Right lobe of liver (tissue), 6 donors: ENCODE results near the gene PTPN11. TPM values are rescaled to one million over a fixed set of nuclear protein-coding genes. Genes with fewer than 3 reads are reported as not detected.

Experiments
- ATAC-seq, 4 donors: fragments of 200-7000 bp; cut with Tn5 transposase; one replicate each; pipeline ENCODE4 v1.9.1; 2020; ENCODE audit warnings: mild to moderate bottlenecking in 4 of 4, moderate library complexity in 4 of 4
- DNase-seq, 3 donors: peaks; one replicate each; pipeline ENCODE4 v3.0.0-alpha.2; 2020
- H3K27ac ChIP-seq, 3 donors: fragments of 200-600 bp; one replicate each; pipeline ENCODE4 v1.8.0; 2022
- H3K27me3 ChIP-seq, 2 donors: fragments of 200-600 bp; one replicate each; pipeline ENCODE4 v1.8.0; 2022
- H3K36me3 ChIP-seq, 4 donors: fragments of 200-600 bp; sonication (generic) in 1 of 4; one replicate each; pipeline versions ENCODE4 v1.5.1 to v1.8.0; 2017 to 2022; ENCODE audit warnings: control low read depth in 1 of 4
- H3K4me1 ChIP-seq, 4 donors: fragments of 200-600 bp; sonication (generic) in 1 of 4; one replicate each; pipeline versions ENCODE4 v1.5.1 to v1.8.0; 2017 to 2022; ENCODE audit warnings: control low read depth in 1 of 4
- H3K4me3 ChIP-seq, 3 donors: fragments of 200-600 bp; one replicate each; pipeline ENCODE4 v1.8.0; 2022
- H3K9me3 ChIP-seq, 4 donors: fragments of 200-600 bp; sonication (generic) in 1 of 4; one replicate each; pipeline versions ENCODE4 v1.5.1 to v1.8.0; 2017 to 2022; ENCODE audit warnings: control low read depth in 1 of 4
- CTCF ChIP-seq, 4 donors: fragments of 200-600 bp in 3 of 4; fragments of 450-650 bp in 1 of 4; IDR thresholded peaks; one replicate each; pipeline versions ENCODE4 v1.5.1 to v1.8.0; 2016 to 2022; ENCODE audit warnings: antibody characterized with exemption in 4 of 4, mild to moderate bottlenecking in 2 of 4
- POLR2A ChIP-seq: fragments of 450-650 bp; IDR thresholded peaks from one replicate; pipeline ENCODE4 v1.6.1; 2017; ENCODE audit warnings: antibody characterized with exemption, mild to moderate bottlenecking
- WGBS: methylation state at CpG from one replicate; pipeline ENCODE4 v1.1.6; 2018; ENCODE audit warnings: low coverage, low lambda C conversion rate; ENCODE audit not compliant: insufficient coverage; ENCODE audit errors: missing lambda C conversion rate; 5-methylcytosine and 5-hydroxymethylcytosine counted together
- intact Hi-C, 2 donors: fragments of 100-400 bp; cut with DNase I; formaldehyde crosslinking; loops; one replicate each; pipeline versions ENCODE4 v1.11.2 to v1.14.1; 2022
- total RNA-seq, 6 experiments: library from RNA; depleted of rRNA in 2 of 6; stranded (reverse); fragments of >200 nt in 2 of 6; fragmentation: NEBNext Ultra II Directional in 3 of 6; extraction: Animal tissue kit (Norgen Biotek cat#: 25700) in 3 of 6; gene quantifications; one replicate each; pipeline versions ENCODE4 v1.1.0 to v1.2.4, GENCODE V29; 2016 to 2023
- donor health status: DM: no; HTN: yes; CAD: no.
- donor health status: DM: no; HTN: no; CAD: no.
- donor health status: DM: no; HTN: no; CAD: no.
- donor health status: DM: no; HTN: yes; CAD: no.
- donor health status: DM: no; HTN: yes; CAD: no.

PTPN11 gene
- total RNA-seq, 6 experiments from 2014 or later = 66.4 to 77.7 (median 68.6) TPM

- Histone ChIP-seq H3K9me3 (no peaks in the 10 kb centered on the region), H3K27ac (no peak overlapping the region), H3K27me3 (no peaks in the 10 kb centered on the region), H3K36me3 (no peaks in the 10 kb centered on the region), H3K4me1 (no peaks in the 10 kb centered on the region), H3K4me3 (no peak overlapping the region)
- WGBS = 79% methylated on average over 6 of the region's 6 CpGs
- DNase-seq (no peak), ATAC-seq (no peak)
- intact Hi-C loops = no loop called here
- TF ChIP-seq POLR2A (no peak), CTCF (IDR thresholded peaks at IDR 0.05) (no peak)
Measured at GRCh38 chr12:112535637-112536366, 117.1 kb downstream of the PTPN11 start.

- no peak for TF ChIP-seq CTCF (IDR thresholded peaks at IDR 0.05)
- TF ChIP-seq POLR2A = no peak
- no peak overlapping the region for H3K4me3 ChIP-seq
- no peaks in the 10 kb centered on the region for H3K9me3 ChIP-seq
- 81% methylated on average over 6 of the region's 6 CpGs for WGBS
- DNase-seq (no peak), ATAC-seq (no peak)
- no peaks in the 10 kb centered on the region for H3K4me1 ChIP-seq
- intact Hi-C loops = no loop called here
- H3K36me3 ChIP-seq = no peaks in the 10 kb centered on the region
- H3K27ac ChIP-seq = no peak overlapping the region
- H3K27me3 ChIP-seq = no peaks in the 10 kb centered on the region
Measured at GRCh38 chr12:112536367-112536730, 117.6 kb downstream of the PTPN11 start.

GRCh38 chr12:112537710-112538396 lies 119.1 kb downstream of the PTPN11 start:
- no peaks in the 10 kb centered on the region for H3K27me3 ChIP-seq
- DNase-seq (no peak), ATAC-seq (no peak)
- 35% methylated on average over 3 of the region's 3 CpGs for WGBS
- H3K36me3 ChIP-seq = no peaks in the 10 kb centered on the region
- no peaks in the 10 kb centered on the region for H3K4me1 ChIP-seq
- intact Hi-C loops = no loop called here
- TF ChIP-seq CTCF (IDR thresholded peaks at IDR 0.05) (no peak), POLR2A (no peak)
- no peak overlapping the region for H3K27ac ChIP-seq
- H3K9me3 ChIP-seq = no peaks in the 10 kb centered on the region
- no peak overlapping the region for H3K4me3 ChIP-seq

GRCh38 chr12:112538740-112539139 lies 120.0 kb downstream of the PTPN11 start:
- no peaks in the 10 kb centered on the region for H3K36me3 ChIP-seq
- no peaks in the 10 kb centered on the region for H3K27me3 ChIP-seq
- TF ChIP-seq POLR2A = no peak
- no peak for TF ChIP-seq CTCF (IDR thresholded peaks at IDR 0.05)
- no peak overlapping the region for H3K4me3 ChIP-seq
- no peaks in the 10 kb centered on the region for H3K4me1 ChIP-seq
- no peak for ATAC-seq
- 38% methylated on average over 2 of the region's 2 CpGs for WGBS
- intact Hi-C loops = no loop called here
- no peak for DNase-seq
- no peak overlapping the region for H3K27ac ChIP-seq
- H3K9me3 ChIP-seq = no peaks in the 10 kb centered on the region
